HS-5 (cell line): Measurements from ENCODE around the gene BID.

Experiments used
- DNase-seq: peaks from one replicate; pipeline ENCODE4 v3.0.0-alpha.2; 2012; ENCODE audit warnings: low read depth

The BID gene

GRCh38 chr22:17738386-17739128 is 35.7 kb downstream of the BID start:
- DNase-seq, result no peak

GRCh38 chr22:17734187-17734586 is 40.1 kb downstream of the BID start:
- DNase-seq, result no peak

DNA sequence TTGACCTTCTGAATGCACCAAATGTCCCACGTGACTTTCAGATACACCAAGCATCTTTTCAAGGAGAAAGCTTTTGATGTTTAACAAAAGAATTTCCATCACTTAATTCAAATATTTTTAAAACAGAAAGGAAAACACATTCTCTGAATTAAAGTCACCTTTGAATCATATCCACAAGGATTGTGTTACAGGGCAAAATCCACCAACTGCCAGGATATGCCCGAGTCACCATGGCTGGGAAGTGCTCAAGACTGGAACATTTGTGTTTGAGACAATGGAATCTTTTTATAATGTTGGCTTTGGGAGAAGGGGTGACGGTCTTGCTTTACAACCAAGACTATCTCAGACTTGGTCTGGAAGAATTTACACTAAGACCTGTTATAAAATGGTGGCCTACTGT is 40.8 kb downstream of the BID start:
- no peak for DNase-seq

DNA sequence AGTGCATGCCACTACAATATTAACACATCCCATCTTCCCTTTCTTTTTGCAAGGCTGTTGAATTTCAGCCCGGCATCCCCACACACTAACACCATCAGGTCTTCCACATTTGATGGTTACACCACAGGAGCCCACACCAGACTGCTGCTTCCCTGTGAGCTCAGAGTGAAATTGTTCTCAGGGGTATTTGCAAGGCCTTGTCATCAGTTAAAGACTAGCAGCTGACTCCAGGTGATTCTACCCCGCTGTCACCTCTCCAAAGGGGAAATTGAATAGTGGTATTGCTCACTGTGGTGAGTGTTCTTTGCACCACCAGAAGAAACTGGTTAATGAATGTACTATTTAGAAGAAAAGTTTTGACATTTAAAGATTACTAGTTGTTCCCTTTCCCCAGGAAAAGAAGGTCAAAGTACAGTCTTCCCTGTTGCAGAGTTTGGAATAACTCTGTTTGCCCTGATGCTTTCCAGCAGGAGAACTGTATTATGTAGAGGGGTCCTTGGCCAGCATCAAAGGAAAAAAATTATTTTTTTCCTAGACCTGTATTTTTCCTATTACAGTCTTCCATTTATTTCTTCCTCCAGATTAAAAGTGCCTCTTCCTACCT is 41.9 kb downstream of the BID start:
- no peak for DNase-seq

DNA sequence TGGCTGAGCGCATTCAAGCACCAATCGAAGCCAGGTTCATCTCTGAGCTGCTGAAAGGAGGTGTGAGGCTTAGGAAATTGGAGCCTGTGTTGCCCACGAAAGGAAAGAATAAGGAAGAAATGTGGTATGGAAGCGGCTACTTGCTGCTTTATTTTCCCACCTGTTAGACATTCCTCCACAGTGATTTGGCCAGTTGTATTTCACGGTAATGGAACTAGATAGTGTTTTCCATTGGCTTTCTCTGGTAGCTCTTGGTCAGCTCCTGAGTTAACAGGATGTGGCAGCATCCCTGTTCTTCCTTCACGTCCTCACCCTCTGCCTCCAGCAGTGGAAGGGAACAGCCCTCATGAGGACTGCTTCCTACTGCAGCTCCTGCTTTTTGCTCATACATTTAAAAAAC is 44.7 kb downstream of the BID start:
- DNase-seq, result no peak

GRCh38 chr22:17728786-17729185 is 45.5 kb downstream of the BID start:
- DNase-seq, result no peak

GRCh38 chr22:17726928-17727897 is 47.1 kb downstream of the BID start:
- no peak for DNase-seq

GRCh38 chr22:17726006-17726927 is 48.0 kb downstream of the BID start:
- no peak for DNase-seq

DNA sequence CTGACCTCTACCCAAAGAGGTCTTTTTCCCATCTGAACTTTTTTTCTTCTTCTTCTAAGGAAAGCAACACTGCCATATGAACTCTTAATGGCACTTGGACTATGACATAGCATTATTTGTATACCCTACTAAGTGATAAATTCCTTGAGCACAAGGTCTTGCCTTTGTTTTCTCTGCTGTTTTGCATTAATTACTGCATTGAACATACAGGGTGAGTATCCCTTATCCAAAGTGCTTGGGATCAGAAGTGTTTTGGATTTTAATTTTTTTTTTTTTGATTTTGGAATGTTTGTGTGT is 48.8 kb downstream of the BID start:
- no peak for DNase-seq

DNA sequence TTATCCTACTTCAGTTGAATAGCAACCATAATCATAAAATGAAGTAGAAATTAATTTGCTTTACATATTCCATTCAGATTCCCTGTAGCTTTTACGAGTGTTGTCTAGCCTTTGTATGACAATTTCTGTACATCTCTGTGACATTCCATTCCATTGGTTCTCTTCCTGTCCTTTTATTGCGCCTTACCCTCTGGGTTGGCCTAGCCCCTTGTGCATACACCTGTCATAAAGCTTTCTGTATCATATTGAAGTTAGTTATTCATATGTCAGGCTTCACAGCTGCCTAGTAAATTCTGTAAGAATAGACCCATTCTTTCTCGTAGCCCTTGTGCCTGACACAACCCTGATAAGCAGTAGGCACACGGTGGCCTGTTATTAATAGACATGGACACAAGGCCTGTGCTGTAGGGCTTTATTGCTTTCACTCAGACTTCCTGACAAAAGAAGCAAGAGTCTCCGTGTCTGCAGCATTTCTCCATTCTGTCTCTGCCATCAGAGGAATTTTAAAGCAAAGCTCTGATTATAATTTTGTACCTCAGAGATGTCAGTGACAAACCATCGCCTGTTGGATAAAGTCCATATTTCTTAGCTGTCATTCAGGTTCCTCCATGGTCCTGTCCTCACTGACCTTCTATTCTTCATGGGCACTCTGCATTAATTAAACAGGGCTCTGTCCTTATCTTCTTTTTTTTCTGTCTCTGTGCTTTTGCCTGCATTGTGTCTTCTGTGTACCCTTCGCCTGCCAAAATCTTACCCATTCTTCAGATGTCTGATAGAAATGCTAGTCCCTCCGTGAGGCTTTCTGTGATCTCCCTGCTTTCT is 49.4 kb downstream of the BID start:
- DNase-seq, result no peak

DNA sequence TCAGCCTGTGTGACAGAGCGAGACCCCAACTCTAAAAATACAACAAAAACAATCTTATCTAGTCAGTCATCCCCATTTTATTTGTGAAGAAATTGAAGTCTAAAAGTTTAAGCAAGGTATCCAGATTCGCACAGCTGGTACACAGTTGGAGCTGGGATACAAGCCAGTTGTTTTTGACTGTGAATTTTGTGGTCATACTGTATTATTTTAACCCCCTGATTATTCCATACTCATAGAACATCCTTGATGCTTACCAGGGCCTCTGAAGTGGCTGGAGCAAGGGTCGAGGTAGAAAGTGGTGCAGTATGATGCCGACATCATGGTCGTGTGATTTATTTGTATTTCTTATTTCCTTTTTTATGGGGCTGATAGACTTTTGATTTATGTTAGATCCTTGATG is 50.0 kb downstream of the BID start:
- DNase-seq, result no peak

- no peak for DNase-seq
These were observed 54.4 kb downstream of the BID start for GRCh38 chr22:17719911-17720310.

DNA sequence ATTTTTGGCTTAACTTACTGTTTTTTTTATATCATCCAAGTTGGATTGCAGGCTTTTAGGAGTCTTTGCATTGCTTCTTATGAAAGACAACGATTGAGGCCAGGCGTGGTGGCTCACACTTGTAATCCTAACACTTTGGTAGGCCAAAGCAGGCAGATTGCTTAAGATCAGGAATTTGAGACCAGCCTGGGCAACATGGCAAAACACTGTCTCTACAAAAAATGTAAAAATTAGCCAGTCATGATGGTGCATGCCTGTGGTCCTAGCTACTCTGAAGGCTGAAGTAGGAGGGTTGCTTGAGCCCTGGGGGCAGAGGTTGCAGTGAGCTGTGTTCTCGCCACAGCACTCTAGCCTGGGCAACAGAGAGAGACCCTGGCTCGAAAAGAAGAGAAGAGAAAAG is 56.6 kb downstream of the BID start:
- DNase-seq, result no peak

- no peak for DNase-seq
These were observed 57.7 kb downstream of the BID start for GRCh38 chr22:17716529-17716928.

DNA sequence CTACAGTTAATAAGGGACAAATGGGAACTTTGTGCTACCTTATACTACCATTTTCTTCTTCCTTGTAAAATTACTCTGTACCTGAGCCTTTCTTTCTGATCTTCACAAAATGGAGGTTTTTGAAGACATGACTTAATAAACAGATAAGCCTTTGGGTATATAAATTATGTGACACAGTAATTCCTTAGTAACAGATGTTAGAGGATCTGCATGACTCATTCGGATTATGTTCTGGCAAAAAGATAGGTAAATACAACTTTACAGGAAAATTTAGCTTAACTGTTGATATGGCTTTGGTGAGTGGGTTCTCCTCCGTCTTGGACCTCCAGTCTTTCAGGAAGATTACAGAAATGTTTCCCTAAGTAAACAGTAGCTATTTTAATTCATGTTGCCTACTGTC is 61.8 kb downstream of the BID start:
- DNase-seq, result no peak

GRCh38 chr22:17710023-17710422 is 64.2 kb downstream of the BID start:
- no peak for DNase-seq

- DNase-seq, result no peak
These were observed 66.7 kb downstream of the BID start for GRCh38 chr22:17707526-17707925.

DNA sequence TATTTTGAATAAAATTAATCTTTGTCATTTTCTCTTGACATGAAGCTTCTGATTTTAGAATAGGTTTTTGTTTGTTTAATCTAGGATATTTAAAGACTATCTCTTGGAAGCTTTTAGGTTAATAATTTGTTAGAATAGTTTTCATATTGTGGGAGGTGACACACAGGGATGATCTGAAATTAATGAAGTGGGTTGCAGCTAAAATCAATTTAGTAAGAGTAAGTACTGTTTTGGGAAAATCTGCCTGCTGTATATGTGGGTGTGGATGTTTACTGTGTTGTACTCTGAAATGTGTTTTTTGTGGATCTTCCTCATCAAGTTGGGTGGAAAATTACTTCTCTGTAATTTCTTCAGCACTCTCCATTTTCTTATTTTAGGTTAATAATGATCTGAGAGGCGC is 67.3 kb downstream of the BID start:
- DNase-seq, result no peak

DNA sequence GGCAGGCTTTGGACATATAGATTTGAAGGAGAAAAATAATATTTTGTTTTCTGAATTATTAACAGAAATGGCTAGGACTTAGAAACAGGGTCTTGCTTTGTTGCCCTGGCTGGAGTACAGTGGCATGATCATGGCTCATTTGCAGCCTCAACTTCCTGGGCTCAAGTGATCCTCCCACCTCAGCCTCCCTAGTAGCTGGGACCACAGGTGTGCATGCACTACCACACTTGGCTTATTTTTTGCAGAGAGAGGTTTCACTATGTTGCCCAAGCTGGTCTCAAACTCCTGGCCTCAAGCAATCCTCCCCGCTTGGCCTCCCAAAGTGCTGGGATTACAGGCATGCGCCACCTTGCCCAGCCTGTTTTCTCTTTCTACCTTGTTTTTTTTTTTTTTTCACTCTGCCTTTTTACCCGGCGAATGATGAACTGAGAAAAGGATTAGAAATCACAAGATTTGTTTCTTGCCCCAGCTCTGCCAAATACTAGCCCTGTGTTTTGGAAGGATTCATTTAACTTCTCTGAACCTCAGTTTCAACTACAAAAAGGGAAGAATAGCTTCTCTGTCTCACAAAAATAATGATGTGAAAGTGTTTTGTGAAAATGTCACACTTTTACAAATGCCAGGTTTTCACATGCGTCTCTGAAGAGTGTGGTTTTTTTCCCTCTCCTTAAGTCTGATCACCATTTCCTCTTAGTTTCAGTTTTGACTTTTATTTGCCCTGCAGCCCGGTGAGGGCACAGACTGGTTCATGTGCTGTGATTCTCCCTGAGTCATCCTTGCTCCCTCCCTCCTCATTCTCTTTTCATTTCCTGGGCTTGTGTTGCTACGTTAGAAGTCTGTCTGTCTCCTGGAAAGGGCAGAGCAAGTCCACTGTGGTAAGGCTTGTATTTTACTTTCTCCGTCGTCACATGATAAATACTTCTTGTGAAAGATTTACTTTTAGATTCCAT is 68.0 kb downstream of the BID start:
- peak; percentile 83 for DNase-seq

DNA sequence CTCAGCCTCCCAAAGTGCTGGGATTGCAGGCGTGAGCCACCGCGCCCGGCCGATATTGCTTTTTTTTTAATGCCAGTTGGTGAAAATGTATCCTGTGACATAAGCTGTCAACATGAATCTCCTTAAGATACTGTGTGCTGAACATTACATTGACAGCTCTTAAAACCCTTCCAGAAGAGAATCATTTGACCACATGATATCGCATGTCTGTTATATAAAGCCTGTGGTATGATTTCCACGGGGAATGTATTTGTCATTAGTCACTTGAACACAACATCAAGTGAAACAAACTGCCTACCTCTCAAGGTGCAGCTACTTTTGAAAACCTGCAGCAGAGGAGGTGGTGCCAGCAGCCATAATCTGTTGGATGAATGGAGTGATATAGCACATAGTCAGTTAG is 68.7 kb downstream of the BID start:
- no peak for DNase-seq
